Measurements from ENCODE around the gene NRBP1.

GRCh38 chr2:27380626-27381545, 47.5 kb upstream of the NRBP1 start, which contains the start of gene ZNF513:
- TF ChIP-seq RCOR1 (IDR thresholded peaks at IDR 0.05; ENCODE audit: insufficient replicate concordance, low read length) (no peak), CTCF (conservative IDR thresholded peaks at IDR 0.05; ENCODE audit: low read depth, low read length) (no peak), POLR2A (IDR thresholded peaks at IDR 0.05; ENCODE audit: low read depth, low read length) (peak; percentile 46; the same call in 1 of the 2 replicates), ELK1 (IDR thresholded peaks at IDR 0.05; ENCODE audit: borderline replicate concordance, low read depth, low read length) (no peak), SMC3 (IDR thresholded peaks at IDR 0.05; ENCODE audit: low read depth, low read length) (no peak), MXI1 (IDR thresholded peaks at IDR 0.05; ENCODE audit: borderline replicate concordance, low read depth, low read length) (no peak; the same call in 1 of the 2 replicates), USF2 (IDR thresholded peaks at IDR 0.05; ENCODE audit: low read depth, low read length) (peak; percentile 35; the same call in 1 of the 2 replicates), RFX5 (IDR thresholded peaks at IDR 0.05; ENCODE audit: low read depth, low read length) (peak; percentile 3; the same call in 1 of the 2 replicates), MAFK (IDR thresholded peaks at IDR 0.05; ENCODE audit: low read depth, low read length) (no peak), CEBPB (IDR thresholded peaks at IDR 0.05; ENCODE audit: low read depth, low read length) (no peak), NFE2L2 (IDR thresholded peaks at IDR 0.05; ENCODE audit: low read depth, low read length) (no peak), RAD21 (IDR thresholded peaks at IDR 0.05; ENCODE audit: low read length) (no peak), MAZ (IDR thresholded peaks at IDR 0.05; ENCODE audit: borderline replicate concordance, low read depth, low read length) (peak; percentile 43; the same call in 1 of the 2 replicates), FOS (IDR thresholded peaks at IDR 0.05; ENCODE audit: low read depth, low read length) (no peak)

All from IMR-90 (cell line).